GM12873 (cell line): ENCODE data around the gene STIM2.

Experiments
- CTCF ChIP-seq: IDR thresholded peaks from 2 replicates; pipeline ENCODE4 v1.5.1; 2012; ENCODE audit warnings: low read depth, mild to moderate bottlenecking, moderate library complexity, low read length, control low read depth; ENCODE audit not compliant: insufficient read depth; ENCODE audit errors: missing control alignments

STIM2 gene

GRCh38 chr4:27013012-27013411, 152.4 kb downstream of the STIM2 start:
- TF ChIP-seq CTCF: no peak

GRCh38 chr4:27016551-27016950, 155.9 kb downstream of the STIM2 start:
- no peak for TF ChIP-seq CTCF

GRCh38 chr4:27017623-27018022, 157.0 kb downstream of the STIM2 start:
- TF ChIP-seq CTCF: no peak

GRCh38 chr4:27018076-27018475, 157.4 kb downstream of the STIM2 start:
- no peak for TF ChIP-seq CTCF

- no peak for TF ChIP-seq CTCF
These were observed 158.3 kb downstream of the STIM2 start for GRCh38 chr4:27018910-27019309.

- TF ChIP-seq CTCF: no peak
These were observed 159.1 kb downstream of the STIM2 start for GRCh38 chr4:27019766-27020165.

GRCh38 chr4:27020203-27020602, 159.6 kb downstream of the STIM2 start:
- no peak for TF ChIP-seq CTCF

- TF ChIP-seq CTCF: no peak
These were observed 160.0 kb downstream of the STIM2 start for GRCh38 chr4:27020603-27021002.
